GM19099 (cell line): ENCODE results near the gene ISG20.
A peak's percentile ranks its signal among the peaks of the same experiment; 100 is the strongest.

Experiments
- POLR2A ChIP-seq: IDR thresholded peaks from 3 replicates; pipeline ENCODE4 v1.6.1; 2011; ENCODE audit warnings: low read depth; ENCODE audit not compliant: insufficient read length; ENCODE audit errors: extremely low read depth

The ISG20 gene

GRCh38 chr15:88624971-88625490 is 13.8 kb upstream of the ISG20 start:
- TF ChIP-seq POLR2A, result no peak

GRCh38 chr15:88625943-88626741 is 12.7 kb upstream of the ISG20 start:
- TF ChIP-seq POLR2A, result no peak

GRCh38 chr15:88627463-88627862 is 11.4 kb upstream of the ISG20 start:
- no peak for TF ChIP-seq POLR2A

DNA sequence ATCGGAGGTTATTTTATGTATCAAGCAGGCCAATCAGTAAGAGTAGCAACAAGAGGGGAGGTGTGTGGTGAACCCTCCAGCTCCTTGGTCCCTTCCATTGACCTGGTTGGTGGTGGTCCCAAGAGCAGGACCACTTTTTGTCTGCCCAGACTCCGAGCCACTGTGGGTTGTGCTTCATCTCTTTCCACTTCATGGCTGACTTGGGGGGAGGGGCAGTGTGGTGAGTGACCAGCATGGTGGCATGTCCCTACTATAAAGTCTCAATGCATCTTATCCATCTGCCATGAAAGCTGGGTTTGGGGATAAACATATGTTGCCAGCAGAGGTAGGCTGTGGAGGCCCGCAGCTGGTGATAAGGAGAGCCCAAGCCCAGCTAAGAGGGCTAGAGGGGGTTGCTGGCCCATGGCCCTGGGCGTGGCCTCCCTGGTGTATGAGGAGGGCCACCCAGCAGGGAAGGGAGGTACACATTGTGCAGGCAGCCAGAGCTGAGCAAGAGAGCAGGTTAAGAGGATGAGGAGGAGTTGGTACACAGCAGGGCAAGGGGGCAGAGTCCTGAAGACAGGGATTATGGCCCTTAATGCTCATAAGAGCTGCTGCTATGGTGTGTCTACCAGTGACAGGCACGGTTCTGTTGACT is 10.7 kb upstream of the ISG20 start:
- no peak for TF ChIP-seq POLR2A

GRCh38 chr15:88629071-88629470 is 9.7 kb upstream of the ISG20 start:
- peak; percentile 21 for TF ChIP-seq POLR2A

- TF ChIP-seq POLR2A, result no peak
Observed at GRCh38 chr15:88630141-88630721, 8.6 kb upstream of the ISG20 start.

DNA sequence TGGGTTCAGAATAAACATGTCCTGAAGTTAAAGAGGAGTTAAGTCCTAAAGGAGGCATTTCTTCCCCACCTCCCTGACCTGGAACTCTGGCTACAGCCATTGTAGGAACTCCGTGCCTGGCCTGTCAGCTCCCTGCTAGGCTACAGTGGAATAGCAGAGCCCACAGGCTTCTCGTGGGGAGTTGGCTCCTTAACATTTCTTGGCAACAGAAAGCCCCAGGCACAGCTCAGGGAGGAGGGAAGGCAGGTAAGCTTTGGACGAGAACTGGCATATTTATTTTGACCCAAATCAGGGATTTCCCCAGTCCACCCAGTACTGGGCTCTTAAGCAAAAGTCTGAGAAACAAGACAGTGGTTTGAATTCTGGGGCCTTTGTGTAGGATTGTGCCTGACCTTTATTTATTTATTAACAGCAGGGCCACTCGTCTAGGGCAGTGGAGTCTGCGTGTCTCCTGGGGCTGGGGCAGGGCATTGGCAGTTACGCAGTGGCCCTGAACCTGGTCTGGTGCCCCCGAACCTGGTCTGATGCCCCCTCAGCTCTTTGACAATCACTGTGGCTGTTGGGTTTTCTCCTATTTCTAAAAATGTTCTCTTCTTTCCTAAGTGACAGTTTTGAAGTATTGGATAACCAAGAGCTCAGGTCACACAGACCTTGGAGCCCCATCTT is 7.9 kb upstream of the ISG20 start:
- no peak for TF ChIP-seq POLR2A

DNA sequence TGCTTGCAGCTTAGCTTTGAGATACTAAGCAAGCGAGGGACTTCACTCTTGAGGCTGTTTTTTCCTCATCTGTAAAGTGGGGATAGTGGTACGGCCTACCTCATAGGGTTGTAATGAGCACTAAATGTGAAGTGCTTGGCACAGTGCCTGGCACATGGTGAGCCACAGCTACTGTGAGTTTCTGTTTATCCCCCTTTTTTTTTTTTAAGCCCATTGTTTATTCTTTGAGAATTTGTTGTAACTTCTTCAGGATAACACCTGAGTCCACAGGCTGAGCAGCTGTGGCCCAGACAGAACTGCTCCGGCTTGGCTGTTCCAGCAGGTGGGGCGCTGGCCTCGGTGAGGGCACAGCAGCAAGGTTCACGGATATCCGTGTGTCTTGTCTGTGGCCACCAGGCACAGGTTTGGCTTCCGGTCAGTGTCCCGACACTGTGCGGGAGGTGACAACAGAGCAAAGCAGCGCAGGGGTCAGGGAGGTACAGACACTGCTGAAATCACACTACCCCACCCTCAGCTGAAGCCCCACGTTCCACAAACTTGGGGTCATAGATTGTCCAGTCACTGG is 7.3 kb upstream of the ISG20 start:
- TF ChIP-seq POLR2A, result no peak

DNA sequence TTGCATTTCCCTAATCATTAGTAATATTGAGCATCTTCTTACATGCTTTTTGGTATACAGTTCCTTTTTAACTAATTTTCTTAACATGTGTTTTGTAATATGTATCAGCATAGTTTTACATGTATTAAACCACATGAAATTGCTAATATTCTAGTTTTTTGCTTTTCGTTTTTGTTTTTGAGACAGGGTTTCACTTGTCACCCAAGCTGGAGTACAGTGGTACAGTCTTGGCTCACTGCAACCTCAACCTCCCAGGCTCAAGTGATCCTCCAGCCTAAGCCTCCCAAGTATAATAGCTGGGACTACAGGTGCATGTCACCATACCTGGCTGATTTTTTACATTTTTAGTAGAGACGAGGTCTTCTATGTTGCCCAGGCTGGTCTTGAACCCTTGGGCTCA is 4.4 kb upstream of the ISG20 start:
- no peak for TF ChIP-seq POLR2A

DNA sequence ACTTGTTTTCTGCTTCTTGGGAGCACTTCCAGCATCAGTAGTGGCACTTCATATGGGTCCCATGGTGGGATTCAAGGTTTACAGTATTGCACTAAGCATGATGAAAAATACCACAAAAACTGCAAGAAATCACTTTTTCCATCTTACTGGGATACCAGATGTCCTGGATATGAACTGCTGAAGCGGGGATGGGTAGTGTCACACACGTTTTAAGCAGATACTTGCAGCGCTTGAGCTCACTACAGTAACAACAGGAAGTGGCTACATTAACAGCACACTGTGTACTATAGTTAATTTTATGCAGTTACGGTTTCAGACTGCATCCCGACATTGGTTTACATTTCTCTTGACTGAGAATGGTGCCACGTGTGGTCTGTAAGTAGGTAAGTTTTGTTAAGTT is 3.5 kb upstream of the ISG20 start:
- TF ChIP-seq POLR2A, result no peak

GRCh38 chr15:88636050-88636449 is 2.8 kb upstream of the ISG20 start:
- TF ChIP-seq POLR2A, result no peak

GRCh38 chr15:88636654-88637053 is 2.2 kb upstream of the ISG20 start:
- TF ChIP-seq POLR2A, result no peak

DNA sequence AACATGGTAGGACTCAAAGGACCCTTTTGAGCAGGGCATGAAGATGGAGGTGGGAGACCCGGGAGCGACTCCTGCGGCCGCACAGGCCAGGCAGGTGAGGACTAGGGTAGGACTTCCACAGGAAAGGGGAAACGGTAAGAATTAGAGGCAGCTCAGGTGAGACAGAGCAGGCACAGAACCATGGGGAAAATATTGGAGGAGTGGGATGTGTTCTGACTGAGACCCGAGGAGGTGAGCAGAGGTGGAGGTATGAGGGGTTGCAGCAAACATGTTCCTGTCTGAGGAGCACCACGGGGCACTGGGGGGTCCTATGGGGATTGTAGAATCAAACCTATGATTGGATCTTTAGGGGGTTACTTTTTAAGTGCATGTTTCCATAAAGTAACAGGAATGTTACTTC is 1.4 kb upstream of the ISG20 start:
- TF ChIP-seq POLR2A, result no peak

DNA sequence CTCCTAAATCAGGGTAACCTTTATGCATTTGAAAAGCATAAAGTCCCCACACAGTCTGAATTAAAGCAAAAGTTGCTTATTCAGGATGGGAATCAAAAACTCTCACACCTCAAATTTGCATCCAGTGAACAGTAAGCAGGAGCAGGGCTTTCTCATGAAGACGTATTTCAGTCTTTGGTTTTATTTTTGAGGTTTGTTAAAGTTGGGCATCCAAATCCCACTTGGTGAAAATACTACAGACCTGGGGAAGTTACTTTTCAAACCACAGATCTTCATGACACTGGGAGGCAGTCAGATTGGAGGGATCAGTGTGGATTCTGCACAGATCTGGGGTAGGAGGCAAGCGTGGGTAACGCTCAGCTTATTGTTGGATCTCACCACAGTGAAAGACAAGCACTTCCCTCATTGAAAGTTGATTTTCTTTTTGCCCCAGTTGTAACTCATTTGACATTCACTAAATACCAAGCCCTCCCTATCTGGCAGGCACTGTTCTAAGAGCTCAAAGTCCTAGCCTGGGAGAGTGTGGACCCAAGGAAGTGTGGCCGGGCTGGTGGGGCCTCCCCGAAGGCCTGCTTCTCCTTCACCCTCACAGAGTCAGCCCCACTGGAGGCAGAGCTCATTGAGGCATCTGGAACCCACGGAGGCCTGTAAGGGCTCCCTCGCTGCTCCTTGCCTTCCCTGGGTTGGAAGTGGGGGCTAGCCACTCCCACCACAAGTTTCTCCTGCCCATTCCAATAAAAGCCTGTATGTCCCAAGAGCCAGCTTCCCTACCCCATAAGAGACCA is 783 bp upstream of the ISG20 start:
- TF ChIP-seq POLR2A, result no peak
